ENCODE data around the gene SLC17A9. TPM values are rescaled to one million over a fixed set of nuclear protein-coding genes. Genes with fewer than 3 reads are reported as not detected.

Gene SLC17A9
- total and polyA plus RNA-seq, 2 experiments from 2014 or later: 32.0 to 39.3 TPM

- TF ChIP-seq ZNF462 (CRISPR knock-in tag; IDR thresholded peaks at IDR 0.05) (no peak), JUNB (IDR thresholded peaks at IDR 0.05; ENCODE audit: unreplicated experiment) (no peak), EZH2phosphoT487 (IDR thresholded peaks at IDR 0.05; ENCODE audit: unreplicated experiment) (no peak), EZH2 (IDR thresholded peaks at IDR 0.05; ENCODE audit: low read depth, unreplicated experiment) (no peak), ZNF114 (CRISPR knock-in tag; IDR thresholded peaks at IDR 0.05) (no peak), STAT1 (IDR thresholded peaks at IDR 0.05; ENCODE audit: unreplicated experiment) (no peak)
- TF ChIP-seq, protein P1, sequence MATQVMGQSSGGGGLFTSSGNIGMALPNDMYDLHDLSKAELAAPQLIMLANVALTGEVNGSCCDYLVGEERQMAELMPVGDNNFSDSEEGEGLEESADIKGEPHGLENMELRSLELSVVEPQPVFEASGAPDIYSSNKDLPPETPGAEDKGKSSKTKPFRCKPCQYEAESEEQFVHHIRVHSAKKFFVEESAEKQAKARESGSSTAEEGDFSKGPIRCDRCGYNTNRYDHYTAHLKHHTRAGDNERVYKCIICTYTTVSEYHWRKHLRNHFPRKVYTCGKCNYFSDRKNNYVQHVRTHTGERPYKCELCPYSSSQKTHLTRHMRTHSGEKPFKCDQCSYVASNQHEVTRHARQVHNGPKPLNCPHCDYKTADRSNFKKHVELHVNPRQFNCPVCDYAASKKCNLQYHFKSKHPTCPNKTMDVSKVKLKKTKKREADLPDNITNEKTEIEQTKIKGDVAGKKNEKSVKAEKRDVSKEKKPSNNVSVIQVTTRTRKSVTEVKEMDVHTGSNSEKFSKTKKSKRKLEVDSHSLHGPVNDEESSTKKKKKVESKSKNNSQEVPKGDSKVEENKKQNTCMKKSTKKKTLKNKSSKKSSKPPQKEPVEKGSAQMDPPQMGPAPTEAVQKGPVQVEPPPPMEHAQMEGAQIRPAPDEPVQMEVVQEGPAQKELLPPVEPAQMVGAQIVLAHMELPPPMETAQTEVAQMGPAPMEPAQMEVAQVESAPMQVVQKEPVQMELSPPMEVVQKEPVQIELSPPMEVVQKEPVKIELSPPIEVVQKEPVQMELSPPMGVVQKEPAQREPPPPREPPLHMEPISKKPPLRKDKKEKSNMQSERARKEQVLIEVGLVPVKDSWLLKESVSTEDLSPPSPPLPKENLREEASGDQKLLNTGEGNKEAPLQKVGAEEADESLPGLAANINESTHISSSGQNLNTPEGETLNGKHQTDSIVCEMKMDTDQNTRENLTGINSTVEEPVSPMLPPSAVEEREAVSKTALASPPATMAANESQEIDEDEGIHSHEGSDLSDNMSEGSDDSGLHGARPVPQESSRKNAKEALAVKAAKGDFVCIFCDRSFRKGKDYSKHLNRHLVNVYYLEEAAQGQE (IDR thresholded peaks at IDR 0.05; ENCODE audit: unreplicated experiment): no peak
Observed at GRCh38 chr20:62993856-62994494, 41.5 kb downstream of the SLC17A9 start (continued).
